ENCODE measurements around the gene TBL1XR1. TPM values are rescaled to one million over a fixed set of nuclear protein-coding genes. Genes with fewer than 3 reads are reported as not detected.
"Not testable (repeated sequence)": the region's sequence is repeated elsewhere in the genome, so short reads cannot be mapped to it uniquely, and the experiment has no call there.

TBL1XR1 gene
- total RNA-seq, 1 donor from 2014 or later, result 64.9 TPM

DNA sequence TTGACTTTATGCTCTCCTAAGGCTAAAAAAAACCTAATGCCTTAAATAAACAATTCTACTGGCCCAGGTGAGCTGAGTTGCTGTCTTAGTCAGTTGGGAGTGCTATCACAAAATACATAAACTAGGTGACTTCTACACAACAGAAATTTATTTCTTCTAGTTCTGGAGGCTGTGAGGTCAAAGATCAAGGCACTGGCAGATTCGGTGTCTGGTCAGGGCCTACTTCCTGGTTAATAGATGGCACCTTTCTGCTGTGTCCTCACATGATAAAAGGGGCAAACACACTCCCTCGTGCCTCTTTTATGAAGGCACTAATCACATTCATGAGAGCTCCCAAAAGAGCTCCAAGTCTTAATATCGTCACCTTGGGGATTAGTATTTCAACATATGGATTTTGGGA is 11.5 kb upstream of the TBL1XR1 start:
- no peak for DNase-seq (ENCODE audit: extremely low read depth, low read depth, low spot score)

DNA sequence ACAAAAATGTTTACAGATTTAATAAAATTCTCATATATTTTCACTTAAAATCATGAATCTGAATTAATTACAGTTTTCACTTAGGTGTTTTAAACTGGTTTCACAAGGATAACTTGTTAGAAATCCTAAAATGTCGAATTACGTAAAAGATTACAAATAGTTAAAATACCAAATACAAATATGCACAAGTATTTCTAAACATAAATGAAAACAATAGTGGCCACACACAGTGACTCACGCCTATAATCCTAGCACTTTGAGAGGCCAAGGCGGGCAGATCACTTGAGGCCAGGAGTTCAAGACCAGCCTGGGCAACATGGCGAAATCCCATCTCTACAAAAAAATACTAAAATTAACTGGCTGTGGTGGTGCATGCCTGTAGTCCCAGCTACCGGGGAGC is 10.9 kb upstream of the TBL1XR1 start:
- DNase-seq (ENCODE audit: extremely low read depth, low read depth, low spot score), result no peak

DNA sequence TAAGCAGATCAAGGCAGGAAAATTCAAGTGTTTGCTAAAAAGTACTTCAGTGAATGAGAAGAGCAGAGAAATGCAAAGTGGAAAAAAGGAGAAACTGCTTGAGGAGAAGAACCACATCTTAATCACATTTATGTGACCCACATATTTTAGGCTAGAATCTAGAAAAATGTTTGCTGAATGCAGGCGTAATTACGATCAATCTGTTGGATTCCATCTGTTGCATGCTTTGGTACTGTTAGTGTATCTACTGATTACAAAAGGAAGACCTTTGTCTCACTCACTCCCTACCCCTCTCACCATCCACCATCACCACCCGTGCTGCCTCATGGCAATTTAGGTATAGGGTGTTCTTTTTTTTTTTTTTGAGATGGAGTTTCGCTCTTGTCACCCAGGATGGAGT is 9.7 kb upstream of the TBL1XR1 start:
- DNase-seq (ENCODE audit: extremely low read depth, low read depth, low spot score), result no peak

DNA sequence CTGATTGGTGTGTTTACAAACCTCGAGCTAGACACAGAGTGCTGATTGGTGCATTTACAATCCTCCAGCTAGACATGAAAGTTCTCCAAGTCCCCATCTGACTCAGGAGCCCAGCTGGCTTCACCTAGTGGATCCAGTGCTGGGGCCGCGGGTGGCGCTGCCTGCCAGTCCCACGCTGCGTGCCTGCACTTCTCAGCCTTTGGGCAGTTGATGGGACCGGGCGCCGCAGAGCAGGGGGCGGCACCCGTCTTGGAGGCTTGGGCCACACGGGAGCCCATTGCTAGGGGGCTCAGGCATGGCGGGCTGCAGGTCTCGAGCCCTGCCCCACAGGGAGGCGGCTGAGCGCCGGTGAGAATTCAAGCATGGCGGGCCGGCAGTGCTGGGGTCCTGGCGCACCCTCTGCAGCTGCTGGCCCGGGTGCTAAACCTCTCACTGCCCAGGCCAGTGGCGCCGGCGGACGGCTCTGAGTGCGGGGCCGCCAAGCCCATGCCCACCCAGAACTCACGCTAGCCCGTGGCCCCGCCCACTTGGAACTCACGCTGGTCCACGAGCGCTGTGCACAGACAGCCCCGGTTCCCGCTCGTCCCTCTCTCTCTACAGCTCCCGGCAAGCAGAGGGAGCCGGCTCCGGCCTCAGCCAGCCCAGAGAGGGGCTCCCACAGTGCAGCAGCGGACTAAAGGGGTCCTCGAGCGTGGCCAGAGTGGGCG is 6.6 kb upstream of the TBL1XR1 start:
- no peak for DNase-seq (ENCODE audit: extremely low read depth, low read depth, low spot score)

DNA sequence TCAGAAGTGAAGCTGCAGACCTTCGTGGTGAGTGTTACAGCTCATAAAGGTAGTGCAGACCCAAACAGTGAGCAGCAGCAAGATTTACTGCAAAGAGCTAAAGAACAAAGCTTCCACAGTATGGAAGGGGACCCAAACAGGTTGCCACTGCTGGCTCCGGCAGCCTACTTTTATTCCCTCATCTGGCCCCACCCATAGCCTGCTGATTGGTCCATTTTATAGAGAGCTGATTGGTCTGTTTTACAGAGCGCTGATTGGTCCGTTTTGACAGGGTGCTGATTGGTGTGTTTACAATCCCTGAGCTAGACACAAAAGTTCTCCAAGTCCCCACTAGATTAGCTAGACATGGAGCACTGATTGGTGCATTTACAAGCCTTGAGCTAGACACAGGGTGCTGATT is 5.7 kb upstream of the TBL1XR1 start:
- DNase-seq (ENCODE audit: extremely low read depth, low read depth, low spot score), result not testable (repeated sequence)

DNA sequence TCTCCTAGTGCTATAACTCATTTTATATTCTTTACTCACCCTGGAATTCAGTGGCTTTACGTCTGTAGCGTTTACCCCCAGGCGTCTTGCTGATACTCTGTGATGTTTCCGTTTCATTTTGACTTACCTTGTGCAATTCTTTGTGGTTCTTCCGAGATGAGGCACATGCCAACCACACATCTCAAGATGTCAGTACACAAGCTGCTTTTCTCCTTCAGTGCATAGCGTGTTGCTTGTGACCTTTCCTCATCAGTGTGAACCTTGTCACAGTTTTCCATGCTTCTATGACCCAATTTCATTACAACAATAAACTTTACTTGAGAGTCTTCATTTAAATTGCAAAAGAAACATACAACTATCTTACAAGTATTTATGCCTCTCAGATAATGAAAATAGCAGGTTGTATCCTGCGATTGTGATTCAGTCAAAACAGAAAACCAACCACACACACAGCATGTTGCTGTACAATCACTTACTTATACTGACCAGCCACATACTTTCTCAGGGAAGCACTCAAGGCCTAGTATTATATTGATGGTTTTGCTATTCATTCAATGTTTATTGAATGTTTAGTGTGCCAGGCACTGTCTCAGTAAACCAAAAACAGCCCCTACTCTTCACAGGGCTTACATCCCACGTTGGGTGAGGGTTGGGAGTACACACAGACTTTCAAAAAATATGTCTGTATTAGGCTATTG is 4.6 kb upstream of the TBL1XR1 start:
- DNase-seq (ENCODE audit: extremely low read depth, low read depth, low spot score), result no peak

DNA sequence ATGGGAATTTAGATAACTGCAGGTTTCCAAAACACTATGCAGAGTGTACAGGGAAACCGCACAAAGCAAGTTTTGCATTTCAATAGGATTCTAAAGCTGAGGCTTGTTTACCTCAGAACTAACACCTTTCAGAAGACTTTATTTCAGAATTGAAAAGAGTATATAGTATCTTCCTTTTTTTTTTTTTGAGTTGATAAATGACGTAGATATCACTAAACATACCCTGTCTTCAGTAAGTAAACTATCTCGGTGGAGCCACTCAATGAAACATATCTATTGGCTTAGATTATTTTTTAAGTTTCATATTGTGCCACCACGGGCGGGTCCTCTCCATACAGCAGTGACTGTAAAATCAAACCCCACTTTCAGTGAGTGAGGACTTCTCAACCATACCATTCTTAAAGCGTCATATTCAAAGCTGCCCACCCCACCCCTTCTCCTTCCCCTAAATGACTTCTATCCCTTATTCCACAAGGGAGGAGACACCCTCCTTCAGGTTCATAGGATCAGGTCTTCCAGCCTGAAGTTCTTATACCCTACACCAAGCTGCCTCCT is 2.0 kb upstream of the TBL1XR1 start:
- no peak for DNase-seq (ENCODE audit: extremely low read depth, low read depth, low spot score)

DNA sequence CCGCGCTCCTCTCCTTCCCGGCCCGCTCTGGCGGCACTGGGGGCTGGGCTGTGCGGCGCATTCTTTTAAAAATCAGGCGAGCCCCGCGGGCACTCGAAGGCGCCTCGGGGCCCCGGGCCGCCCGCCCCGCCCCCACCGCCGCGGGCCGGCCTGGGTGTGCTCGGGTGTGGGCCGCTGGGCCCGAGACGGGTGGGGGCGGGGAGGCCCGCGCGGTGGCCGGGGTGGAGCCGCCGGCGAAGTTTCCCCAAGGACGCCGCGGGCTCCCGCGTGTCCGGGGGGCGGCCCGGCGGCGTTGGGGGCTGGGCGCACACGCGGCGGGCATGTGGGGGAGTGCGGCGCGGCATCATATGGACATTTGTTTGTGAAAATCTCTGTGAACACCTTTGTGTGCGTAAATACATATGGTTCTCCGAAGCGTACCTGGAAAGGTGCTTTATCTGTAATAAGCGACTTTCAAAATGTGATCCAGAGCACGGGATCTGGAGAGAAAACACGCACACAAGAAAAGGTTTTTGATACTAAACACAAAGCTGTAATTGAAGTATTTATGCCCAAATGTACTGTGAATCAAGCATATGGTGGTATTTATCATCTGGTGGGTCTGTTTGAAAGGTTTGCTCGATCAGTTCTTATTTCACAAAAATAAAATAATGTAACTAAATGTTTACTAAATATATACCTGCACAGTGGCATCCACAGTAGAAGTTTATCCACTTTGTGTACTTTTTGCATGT is 612 bp upstream of the TBL1XR1 start:
- DNase-seq (ENCODE audit: extremely low read depth, low read depth, low spot score), result no peak

DNA sequence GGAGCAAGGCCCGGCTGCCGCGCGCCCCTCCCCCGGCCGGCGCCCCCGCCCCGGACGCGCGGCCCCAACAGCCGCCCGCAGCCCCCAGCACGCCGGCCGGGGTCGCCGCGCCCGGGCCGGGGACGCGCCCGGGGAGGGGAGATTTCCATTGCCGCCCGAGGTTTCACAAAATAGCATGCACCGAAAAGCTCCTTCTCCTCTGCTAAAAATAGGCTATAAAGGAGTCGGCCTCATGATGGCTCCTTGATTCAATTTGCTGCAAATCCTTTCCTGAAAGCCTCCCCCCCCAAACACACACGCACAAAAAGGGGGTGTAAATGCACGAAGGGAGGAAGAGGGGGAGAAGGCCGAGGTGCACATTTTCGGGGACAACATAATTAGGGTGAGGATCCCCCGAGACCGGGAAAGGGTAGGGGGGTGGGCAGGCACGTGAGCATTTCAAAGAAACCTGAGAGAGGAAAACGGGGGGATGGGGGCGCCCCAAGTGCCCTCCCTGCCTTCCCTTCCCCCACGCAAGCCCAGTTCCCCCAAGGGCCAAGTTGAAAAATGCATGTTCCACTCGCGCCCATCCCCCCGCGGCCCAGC is 734 bp downstream of the TBL1XR1 start:
- DNase-seq (ENCODE audit: extremely low read depth, low read depth, low spot score), result no peak

DNA sequence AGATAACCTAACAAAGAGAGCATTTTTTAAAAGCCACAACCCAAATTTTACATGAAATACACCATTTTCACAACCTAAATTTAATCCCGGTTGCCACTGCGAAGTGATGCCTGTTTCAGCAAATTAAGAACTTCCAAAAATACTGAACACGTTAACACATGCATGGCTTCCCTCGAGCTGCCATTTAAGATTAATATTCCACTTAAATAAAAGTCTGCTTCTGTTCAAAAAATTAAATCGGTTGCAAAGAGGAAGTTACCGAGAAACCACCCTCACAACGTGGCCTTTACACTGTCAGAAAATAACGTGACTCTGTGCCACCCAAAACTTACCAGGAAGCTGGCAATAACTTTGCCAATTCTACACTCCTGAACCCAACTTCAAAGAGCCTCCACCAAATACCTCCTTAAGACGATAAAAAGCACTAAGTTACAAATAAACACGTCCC is 1.2 kb downstream of the TBL1XR1 start:
- no peak for DNase-seq (ENCODE audit: extremely low read depth, low read depth, low spot score)

DNA sequence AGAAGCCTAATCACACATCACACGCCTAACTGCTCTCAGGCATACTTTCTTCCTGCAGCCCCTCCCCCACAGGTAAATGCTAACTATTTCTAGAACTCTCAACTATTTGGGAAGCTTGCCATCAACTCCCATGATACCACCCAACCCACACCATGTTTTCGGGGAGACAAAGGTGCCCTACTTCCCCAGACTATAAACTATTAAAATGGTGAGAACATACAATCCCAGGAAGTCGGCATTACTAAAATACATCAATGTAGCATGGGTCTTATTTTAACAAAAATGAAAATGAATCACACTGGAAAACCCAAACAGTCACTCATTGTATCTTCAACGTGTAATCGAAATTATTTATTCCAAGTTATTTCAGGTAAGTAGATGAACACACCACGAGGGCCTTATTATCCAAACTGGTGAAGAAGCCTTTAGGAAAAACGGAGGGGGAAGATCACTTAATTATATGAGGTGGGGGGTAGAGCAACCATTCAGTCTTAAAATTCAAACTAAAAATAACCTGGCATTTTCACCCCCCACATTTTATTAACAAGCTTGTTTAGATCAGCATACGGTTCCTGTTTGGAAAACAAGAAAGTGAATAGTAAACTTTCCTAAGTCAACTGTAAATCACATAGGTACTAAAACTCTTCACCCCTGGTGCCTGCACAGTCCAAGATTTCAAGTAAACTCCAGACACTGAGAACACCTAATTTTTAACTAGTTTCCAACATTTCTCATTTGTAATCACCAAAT is 1.9 kb downstream of the TBL1XR1 start:
- DNase-seq (ENCODE audit: extremely low read depth, low read depth, low spot score), result no peak

DNA sequence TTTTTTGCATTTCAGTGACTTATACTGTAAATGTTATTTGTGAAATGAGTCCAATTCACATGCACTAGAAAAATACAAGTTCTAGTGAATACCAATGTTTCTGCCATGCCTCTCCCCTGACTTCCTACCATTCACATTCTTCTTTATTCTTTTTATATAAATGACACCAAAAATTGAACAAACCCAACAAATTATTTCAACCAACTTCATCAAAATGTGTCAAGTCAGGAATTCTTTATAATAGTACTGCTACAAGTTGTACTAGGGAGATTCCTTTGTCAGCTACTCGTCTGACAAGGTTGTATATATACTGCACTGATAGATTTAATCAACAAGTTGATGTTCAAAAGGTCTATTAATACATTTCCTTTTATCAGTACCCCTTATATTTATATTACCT is 3.0 kb downstream of the TBL1XR1 start:
- no peak for DNase-seq (ENCODE audit: extremely low read depth, low read depth, low spot score)

DNA sequence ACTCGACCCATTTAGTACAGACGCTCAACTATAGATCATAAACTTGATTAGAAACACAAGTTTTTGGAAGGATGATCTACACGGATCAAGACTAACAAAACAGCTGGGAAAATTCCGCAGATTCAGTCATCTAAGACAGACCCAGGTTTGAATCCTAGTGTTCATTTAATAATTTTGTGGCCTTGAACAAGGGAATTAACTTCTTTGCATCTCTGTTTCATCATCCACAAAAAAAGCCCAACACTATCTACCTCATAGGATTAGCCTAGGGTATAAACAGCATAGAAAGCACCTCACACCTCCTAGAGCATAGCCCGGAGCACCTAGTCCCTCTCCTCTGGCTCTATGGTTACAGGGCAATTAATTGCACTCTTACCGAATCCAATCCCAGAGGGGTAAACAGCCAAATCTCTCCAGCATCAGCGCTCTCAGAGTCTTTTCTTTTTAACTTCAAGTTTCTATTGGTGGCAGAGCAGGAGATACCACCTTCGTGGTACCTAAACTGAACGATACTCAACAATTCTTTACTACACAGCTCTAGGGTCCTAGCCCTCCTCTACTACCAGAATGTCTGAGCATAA is 3.5 kb downstream of the TBL1XR1 start:
- DNase-seq (ENCODE audit: extremely low read depth, low read depth, low spot score), result no peak

DNA sequence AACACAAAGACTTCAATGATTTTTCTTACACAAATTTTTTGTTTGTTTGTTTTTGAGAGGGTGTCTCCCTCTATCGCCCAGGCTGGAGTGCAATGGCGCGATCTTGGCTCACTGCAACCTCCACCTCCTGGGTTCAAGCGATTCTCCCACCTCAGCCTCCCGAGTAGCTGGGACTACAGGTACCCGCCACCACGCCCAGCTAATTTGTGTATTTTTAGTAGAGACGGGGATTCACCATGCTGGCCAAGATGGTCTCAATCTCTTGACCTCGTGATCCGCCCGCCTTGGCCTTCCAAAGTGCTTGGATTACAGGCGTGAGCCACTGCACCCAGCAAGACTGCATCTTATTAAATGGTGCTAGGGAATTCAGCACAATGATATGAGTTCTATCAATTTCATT is 4.0 kb downstream of the TBL1XR1 start:
- not testable (repeated sequence) for DNase-seq (ENCODE audit: extremely low read depth, low read depth, low spot score)

DNA sequence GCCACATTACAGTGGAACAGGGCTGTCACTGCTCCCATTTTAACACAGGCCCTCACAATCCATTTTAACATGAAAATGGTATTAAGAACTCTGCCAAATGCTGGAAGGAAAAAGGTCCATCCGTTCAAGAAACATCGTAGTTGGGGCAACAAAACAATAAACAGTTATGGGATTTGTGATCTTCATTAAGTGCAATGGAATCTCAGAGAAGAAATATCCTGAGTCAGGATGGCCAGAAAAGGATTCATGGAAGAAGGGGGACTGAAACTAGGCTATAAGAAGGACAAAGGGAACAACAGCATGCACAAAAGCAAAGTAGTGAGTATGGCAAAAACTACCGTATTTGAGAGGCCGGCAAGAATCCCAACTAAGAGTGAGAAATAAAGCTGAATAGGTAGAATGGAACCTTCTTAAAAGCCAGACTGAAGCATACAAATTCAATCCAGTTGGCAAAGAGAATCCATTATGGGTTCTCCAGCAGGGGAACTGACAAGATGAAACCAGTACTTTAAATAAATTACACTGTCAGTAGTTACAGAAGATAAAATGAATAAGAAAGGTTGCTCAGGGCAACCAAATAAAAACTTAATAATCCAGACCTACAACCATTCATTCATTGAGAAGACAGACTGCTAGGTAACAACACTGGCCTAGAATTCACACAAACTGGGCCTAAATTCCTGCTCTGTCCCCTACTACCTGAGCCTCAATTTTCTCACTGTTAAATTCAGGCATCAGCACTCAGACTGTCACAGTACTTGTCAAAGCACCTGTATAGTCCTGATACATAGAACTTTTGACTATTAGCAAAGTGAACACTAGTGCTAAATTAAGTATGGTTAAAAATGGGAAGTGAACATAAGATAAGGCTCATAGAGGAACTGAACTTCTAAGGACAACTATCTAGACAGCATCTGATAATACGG is 6.3 kb downstream of the TBL1XR1 start:
- DNase-seq (ENCODE audit: extremely low read depth, low read depth, low spot score), result no peak

DNA sequence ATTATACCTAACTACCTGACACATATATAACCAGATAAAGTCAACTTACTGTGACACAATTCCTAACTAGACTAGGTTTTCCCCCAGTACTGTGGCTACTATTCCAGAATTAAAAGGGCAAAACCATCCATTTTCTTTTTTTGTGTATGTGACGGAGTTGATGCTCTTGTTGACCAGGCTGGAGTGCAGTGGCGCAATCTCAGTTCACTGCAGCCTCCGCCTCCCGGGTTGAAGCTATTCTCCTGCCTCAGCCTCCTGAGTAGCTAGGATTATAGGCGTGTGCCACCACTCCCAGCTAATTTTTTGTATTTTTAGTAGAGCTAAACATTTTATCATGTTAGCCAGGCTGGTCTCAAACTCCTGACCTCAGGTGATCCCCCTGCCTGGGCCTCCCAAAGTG is 7.1 kb downstream of the TBL1XR1 start:
- DNase-seq (ENCODE audit: extremely low read depth, low read depth, low spot score), result not testable (repeated sequence)

DNA sequence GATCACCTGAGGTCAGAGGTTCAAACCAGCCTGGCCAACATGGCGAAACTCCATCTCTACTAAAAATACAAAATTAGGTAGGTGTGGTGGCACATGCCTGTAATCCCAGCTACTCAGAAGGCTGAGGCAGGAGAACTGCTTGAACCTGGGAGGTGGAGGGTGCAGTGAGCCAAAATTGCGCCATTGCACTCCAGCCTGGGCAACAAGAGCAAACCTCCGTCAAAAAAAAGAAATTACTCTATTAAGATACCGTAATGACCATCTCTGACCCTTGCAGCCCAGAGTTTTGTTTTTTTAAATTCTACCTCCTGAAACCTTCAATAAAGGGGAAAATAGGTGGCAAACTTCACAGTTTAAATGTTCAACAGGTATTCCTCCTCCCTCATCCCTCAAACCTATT is 9.0 kb downstream of the TBL1XR1 start:
- not testable (repeated sequence) for DNase-seq (ENCODE audit: extremely low read depth, low read depth, low spot score)

DNA sequence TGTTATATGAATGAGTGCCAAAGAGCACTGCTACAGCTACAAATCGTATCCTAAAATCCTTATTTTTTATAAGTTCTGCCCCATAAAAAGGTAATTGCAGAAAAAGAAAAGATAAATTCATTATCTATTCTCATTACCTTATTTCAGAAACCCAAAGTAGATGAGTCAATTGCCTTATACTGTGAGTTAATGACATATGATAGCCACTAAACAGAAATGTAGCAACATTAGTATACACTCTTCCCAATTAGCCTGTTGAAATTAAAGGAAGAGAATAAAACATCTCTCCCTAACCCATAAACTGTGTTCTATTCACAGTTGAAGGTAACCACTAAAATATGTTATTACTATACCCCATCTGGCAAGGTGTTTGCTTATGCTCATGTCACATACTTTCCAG is 11.0 kb downstream of the TBL1XR1 start:
- no peak for DNase-seq (ENCODE audit: extremely low read depth, low read depth, low spot score)

DNA sequence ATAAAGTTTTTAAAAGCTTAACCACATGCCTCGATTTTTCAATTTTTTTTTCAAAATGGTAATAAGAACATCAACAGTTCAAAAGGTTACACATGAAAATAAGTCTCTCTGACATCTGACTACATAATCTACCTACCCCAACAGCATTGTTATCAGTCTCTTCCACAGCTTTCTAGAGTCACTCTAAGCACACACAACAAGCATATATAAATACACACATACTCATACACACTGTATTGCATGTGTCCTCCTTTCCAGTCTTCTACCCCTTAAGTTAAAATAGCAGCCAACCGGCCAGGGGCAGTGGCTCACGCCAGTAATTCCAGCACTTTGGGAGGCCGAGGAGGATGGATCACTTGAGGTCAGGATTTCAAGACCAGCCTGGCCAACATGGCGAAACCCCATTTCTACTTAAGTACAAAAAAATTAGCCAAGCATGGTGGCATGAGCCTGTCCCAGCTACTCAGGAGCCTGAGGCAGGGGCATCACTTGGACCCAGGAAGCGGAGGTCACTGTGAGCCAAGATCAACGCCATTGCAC is 12.2 kb downstream of the TBL1XR1 start:
- DNase-seq (ENCODE audit: extremely low read depth, low read depth, low spot score), result no peak
